Measurements from ENCODE around the gene COL6A2. TPM values are rescaled to one million over a fixed set of nuclear protein-coding genes. Genes with fewer than 3 reads are reported as not detected.
A peak's percentile ranks its signal among the peaks of the same experiment; 100 is the strongest.
"Not testable (repeated sequence)": the region's sequence is repeated elsewhere in the genome, so short reads cannot be mapped to it uniquely, and the experiment has no call there.

The COL6A2 gene
- total RNA-seq, 1 donor from 2014 or later: 397 TPM

DNA sequence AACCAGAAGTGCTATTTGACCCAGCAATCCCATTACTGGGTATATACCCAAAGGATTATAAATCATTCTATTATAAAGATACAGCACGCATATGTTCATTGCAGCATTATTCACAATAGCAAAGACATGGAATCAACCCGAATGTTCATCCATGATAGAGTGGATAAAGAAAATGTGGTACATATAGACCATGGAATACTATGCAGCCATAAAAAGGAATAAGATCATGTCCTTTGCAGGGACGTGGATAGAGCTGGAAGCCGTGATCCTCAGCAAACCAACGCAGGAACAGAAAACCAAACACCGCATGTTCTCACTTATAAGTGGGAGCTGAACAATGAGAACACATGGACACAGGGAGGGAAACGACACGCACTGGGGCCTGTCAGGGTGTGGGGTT is 21.2 kb upstream of the COL6A2 start:
- intact Hi-C loops (cut with DNase I); ATAC-seq; DNase-seq (ENCODE audit: low spot score): not testable (repeated sequence)

- peak; percentile 54 for DNase-seq (ENCODE audit: low spot score)
- no peak for ATAC-seq
- intact Hi-C loops (cut with DNase I): no loop called here
Measured at GRCh38 chr21:46077674-46078101, 20.2 kb upstream of the COL6A2 start.

DNA sequence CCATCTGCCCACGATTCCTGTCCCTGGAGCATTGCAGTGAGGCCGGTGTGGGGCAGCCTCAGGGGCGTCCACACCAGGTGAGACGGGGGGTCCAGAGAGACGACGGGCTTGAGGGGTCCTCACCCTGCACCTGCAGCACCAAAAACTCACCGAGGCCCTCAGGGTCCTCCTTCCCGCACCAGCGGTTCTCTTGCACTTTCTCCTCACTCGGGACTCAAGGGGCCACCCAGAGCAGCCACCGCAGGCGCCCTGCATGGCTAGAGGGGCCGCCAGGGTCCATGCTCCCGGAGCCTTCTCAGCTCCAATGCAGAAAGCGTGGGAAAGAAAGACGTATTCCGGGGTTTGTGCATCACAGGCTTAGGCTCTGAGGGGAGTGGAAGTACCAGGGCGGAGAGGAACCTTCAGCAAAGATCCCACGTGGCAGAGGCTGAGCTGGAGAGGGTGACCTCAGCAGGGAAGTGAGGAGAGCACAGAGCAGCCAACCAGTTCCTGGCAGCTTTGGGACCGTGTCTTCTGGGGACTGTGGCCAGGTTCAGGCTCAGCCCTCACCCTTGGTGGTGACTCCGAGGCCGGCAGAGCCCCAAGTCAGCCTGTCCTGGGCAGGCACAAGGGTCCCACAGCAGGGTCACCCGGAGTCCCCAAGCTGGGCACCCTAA is 19.5 kb upstream of the COL6A2 start:
- intact Hi-C loops (cut with DNase I): no loop called here
- DNase-seq (ENCODE audit: low spot score): no peak
- peak; percentile 54 for ATAC-seq

DNA sequence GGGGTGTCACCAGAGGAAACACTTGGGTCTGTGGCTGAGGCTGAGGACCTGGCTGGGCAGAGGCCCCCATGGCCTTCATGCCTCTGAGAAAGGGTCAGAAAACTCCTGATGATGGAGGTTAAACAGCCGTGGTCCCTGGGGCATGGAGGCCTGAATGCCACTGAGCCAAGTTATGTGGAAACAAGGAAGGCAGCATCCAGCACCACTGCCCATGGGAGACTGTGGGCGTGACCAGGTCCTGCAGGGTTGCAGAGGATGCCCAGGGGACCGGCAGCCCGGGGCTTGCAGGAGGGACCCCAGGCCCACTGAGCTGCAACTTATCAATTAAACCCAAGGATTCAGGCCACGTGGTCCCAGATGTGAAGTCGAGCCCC is 18.9 kb upstream of the COL6A2 start:
- ATAC-seq (peak; percentile 38), DNase-seq (ENCODE audit: low spot score) (no peak)
- intact Hi-C loops (cut with DNase I): no loop called here

GRCh38 chr21:46079352-46080170 is 18.4 kb upstream of the COL6A2 start:
- intact Hi-C loops (cut with DNase I): no loop called here
- ATAC-seq: peak; percentile 75
- peak; percentile 70 for DNase-seq (ENCODE audit: low spot score)

DNA sequence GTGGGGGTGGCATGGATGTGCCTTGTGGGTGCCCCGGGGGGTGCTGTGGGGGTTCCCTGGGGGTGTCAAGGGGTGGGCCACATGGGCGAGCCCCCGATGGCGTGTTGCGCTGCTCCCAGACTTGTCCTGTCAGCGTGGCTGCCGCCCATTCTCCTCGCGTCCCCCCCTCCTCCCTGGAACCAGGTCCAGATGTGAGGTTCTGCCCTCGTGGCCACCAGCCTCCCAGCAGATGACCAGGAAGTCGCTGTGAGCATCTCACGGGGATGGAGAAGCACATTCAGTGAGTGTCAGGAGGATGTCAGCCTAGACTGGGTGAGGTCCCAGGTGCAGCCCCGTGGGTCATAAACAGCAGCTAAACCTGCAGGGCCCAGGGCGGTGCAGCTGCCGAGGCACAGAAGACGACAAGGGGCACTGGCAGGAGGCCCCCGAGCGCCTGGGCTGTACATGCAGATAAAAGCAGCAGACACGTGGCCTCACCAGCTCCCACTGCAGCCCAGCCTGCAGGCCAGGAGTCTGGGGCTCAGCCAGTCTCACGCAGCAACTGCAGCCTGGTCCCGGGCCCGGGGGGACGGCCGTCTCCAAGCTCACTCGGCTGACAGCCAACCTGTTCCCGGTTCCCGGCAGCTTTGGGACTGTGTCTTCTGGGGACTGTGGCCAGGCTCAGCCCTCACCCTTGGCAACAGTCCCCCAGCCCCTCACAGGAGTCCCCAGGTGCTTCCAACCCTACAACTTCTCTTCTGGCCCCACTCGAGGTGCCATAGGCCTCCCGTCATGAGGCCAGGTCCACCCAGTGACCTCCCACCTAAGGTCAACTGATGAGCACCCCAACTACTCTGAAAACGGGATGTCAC is 17.5 kb upstream of the COL6A2 start:
- no peak for DNase-seq (ENCODE audit: low spot score)
- intact Hi-C loops (cut with DNase I): no loop called here

DNA sequence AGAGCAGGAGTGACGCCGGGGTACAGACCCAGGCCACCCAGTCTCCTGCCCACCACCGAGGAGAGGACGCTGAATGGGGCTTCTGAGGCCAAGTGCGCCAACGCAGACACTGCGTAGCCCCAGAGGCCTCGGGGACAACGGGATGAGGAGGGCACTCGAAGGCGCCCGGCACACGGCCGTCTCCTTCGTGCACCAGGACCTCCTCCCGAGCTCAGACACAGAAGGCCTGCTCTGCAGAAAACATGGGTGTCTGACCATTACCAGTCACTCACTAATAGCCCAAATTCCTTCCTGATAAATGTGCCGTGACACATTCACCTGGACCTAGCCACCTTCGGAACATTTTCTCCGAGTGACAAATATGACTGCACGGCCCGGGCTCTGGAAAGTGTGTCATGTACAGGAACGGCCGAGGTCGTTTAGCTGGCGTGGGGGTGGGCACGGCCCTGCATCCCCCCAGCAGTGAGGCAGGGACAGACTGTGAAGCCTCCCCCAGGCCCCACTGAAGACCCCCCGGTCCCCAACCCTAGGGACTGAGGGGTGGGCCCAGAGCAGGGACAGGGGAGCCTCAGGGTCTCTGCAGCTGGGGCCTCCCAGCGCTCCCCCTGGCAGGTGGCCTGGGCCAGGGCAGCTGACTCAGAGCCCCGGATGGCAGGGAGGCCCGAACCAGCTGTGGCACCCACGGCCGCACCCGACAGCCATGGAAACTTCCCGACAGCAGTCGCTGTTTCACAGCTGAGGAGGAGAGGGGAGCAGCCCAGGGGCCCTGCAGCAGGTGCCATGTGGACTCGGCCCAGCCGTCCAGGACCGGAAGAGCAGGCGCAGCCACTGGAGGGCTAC is 16.7 kb upstream of the COL6A2 start:
- DNase-seq (ENCODE audit: low spot score) (no peak), ATAC-seq (no peak)
- intact Hi-C loops (cut with DNase I): no loop called here

More for the DNA sequence above, 17.5 kb upstream of the COL6A2 start:
- peak; percentile 8 for ATAC-seq

DNA sequence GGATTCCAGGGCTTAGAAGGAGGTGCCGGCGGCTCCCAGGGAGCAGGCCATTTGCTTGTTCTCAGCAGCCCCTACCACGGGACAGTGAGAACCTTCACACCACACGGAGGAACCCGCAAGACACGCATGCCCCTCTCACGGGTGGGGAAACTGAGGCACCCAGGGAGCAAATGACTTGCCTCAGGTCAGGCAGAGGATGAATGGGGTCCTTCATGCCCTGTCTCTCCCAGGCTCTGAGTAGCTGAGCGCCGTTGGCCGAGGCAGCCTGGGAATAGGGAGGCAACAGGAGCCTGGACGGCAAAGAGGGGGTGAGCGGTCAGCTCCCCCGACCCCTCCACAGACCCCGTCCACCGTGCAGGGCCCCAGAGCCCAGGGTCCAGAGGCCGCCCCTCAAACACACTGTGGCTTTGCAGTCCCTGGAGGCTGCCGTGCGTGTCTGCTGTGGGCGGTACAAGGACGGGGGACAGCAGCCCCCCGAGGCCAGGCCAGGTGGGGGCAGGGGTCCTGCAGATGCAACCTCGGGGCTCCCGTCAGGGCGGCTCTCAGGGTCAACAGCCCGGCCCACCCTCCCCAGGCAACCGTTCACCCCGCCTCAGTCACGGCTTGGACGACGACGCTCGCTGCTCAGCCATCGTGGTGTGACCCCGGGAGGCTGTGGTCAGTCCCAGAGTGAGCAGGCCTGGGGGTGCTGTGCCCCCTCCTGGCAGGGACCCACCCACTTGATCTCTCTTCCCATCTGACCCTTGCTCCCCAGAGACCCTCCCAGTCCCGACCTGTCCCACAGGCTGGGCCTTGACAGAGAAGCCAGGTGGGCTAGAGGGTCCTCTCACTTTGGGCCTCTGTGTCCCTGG is 15.8 kb upstream of the COL6A2 start:
- ATAC-seq (no peak), DNase-seq (ENCODE audit: low spot score) (no peak)
- intact Hi-C loops (cut with DNase I): no loop called here

DNA sequence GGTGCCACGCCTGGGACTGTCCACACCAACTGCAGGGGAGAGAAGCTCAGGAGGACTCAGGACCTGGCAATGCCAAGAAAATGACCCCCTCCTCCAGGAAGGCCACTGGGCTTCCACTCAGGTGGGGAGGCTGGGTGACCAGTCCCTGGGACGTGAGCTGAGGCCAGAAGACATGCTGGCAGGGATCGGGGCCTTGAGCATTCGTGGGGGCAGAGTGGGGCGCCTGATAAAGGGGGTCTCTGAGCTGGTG is 15.3 kb upstream of the COL6A2 start:
- no peak for DNase-seq (ENCODE audit: low spot score)
- intact Hi-C loops (cut with DNase I): no loop called here
- no peak for ATAC-seq

DNA sequence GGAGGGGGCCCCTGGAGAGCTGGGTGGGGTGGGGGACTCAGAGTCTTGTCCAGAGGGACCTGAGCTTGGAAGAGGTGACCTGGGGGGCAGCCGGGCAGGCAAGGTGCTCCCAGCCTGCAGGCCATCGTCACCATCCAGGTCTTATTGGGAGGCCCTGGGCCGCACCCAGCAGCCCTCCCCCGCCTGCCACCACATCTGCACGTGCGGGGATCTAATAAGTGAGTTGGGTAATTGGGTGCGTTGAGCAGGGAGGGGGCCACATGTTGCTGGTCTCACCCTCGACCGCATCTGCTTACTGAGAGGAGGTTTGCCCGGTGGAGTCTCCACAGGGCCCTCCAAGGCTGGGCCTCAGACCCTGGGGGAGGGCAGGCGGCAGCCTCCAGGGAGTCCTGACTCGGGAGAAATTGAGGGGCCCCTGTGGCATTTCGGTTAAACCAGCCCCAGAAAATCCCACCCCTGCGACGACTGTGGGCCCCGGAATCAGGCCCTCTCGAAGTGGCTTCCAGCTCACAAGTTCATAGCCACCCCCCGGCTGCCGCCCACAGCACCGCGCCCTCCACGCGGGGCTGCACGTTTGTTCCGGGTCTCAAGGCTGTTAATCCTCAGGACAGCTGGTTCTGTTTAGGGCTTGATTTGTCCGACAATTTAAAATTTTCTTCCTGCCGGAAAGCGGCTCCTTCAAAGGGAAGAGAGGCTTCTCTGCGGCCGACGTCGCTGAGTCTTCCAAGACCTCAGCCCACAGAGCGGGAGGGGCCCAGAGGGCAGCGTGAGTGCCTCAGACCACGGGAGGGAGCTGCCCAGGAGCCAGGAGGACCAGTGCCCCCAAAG is 14.7 kb upstream of the COL6A2 start:
- ATAC-seq (peak; percentile 32), DNase-seq (ENCODE audit: low spot score) (no peak)
- intact Hi-C loops (cut with DNase I): no loop called here

DNA sequence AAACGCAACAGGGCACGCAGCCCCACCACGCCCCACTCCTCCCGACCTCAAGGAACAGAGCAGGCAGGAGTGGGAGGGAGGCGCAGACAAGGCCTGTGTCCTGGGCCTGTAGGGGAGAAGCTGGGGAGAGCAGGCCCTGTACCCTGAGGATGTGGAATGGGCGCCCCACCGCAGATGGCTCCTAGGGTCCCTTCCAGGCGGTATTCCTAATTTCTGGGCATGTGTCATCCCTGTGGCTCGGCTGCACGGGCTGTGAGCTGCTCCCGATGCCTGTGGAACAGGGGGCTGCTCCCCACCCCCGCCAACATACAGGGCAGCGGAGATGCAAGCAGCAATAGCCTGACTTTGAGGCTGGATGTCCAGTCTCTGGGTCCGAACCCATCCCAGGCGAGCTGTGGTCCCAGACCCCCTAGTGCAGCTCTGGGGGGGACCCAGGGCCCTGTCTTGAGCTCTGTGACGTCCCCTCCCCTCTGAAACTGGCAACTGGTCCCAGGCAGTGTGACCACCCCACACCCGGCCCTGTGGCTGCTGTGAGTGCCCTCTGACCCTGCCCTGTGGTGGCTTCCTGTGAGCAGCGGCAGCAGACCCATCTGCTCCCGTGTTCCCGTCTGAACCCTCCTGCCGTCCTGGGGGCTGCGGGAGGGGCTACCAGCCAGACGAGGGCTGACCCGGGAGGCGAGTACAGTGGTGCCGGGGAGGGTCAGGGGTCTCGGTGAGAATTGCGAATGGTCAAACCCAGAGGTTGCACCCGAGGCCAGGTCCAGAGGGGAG is 13.9 kb upstream of the COL6A2 start:
- ATAC-seq: peak; percentile 30
- intact Hi-C loops (cut with DNase I): no loop called here
- DNase-seq (ENCODE audit: low spot score): no peak

DNA sequence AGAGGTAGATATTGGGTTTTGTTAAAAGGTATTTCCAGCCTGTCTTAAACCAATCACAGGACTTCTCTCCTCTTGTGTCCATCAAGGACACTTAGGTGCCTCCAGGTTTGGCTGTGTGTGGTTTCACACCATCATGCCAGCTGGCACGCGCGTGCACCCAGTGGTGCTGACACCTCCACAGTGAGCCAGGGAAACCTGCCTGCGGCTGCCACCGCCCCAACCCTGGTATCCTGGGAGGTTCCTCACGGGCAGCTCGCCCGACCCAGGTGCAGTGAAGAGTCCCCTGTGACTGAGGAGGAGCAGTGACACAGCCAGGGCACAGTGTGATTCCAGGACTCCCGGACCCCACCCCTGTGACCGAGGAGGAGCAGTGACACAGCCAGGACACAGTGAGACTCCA is 13.2 kb upstream of the COL6A2 start:
- no peak for DNase-seq (ENCODE audit: low spot score)
- no peak for ATAC-seq
- intact Hi-C loops (cut with DNase I): no loop called here

GRCh38 chr21:46085259-46085658 is 12.7 kb upstream of the COL6A2 start:
- DNase-seq (ENCODE audit: low spot score); intact Hi-C loops (cut with DNase I); ATAC-seq: not testable (repeated sequence)

- intact Hi-C loops (cut with DNase I): no loop called here
- DNase-seq (ENCODE audit: low spot score): no peak
- no peak for ATAC-seq
Measured at GRCh38 chr21:46087641-46088040, 10.3 kb upstream of the COL6A2 start.

GRCh38 chr21:46088189-46088588 is 9.7 kb upstream of the COL6A2 start:
- intact Hi-C loops (cut with DNase I): no loop called here
- DNase-seq (ENCODE audit: low spot score) (no peak), ATAC-seq (no peak)

DNA sequence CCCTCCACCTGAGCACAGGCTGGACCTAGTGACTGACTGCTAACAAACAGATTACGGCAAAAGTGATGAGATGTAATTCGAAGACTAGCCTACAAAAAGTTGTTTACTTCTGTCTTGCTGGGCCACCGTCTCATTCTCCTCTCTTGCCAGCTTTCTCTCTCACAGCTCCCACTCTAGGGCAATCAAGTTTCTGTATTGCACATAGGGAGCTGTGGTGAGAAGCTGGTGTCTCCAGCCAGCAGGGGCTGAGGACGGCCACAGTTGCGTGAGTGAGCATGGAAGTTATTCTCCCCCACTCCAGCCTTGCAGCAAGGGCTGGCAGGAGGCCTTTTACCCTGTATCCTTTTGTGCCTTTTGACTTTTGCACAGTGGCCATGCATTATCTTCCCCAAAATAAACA is 8.6 kb upstream of the COL6A2 start:
- ATAC-seq (no peak), DNase-seq (ENCODE audit: low spot score) (no peak)
- intact Hi-C loops (cut with DNase I): no loop called here

GRCh38 chr21:46091118-46091517 is 6.8 kb upstream of the COL6A2 start:
- no peak for DNase-seq (ENCODE audit: low spot score)
- intact Hi-C loops (cut with DNase I): no loop called here
- no peak for ATAC-seq
